Brain microvascular endothelial cell (primary cell): ENCODE results near the gene PRDM2.

Experiments used
- DNase-seq: peaks from one replicate; pipeline ENCODE4 v3.0.0-alpha.2; 2020
- H3K27ac ChIP-seq: fragments of 250-450 bp; sonication (Bioruptor Pico); 2 replicates; pipeline ENCODE4 v1.5.1; 2020; ENCODE audit warnings: mild to moderate bottlenecking, moderate library complexity
- H3K27me3 ChIP-seq: fragments of 250-450 bp; sonication (Bioruptor Pico); replicated peaks from 2 replicates; pipeline ENCODE4 v1.5.1; 2020; ENCODE audit warnings: mild to moderate bottlenecking
- H3K36me3 ChIP-seq: fragments of 250-450 bp; sonication (Bioruptor Pico); replicated peaks from 2 replicates; pipeline ENCODE4 v1.5.1; 2020; ENCODE audit warnings: mild to moderate bottlenecking
- H3K4me3 ChIP-seq: 2 replicates; pipeline ENCODE4 v1.5.1; 2011; ENCODE audit warnings: low read depth, mild to moderate bottlenecking, control low read depth, low read length, moderate library complexity
- in situ Hi-C: cut with HindIII; loops from 2 replicates; pipeline ENCODE4 v1.10.0; 2017; ENCODE audit warnings: low sequenced_read_pairs, low pct_ligation_motif_present
- TF ChIP-seq, protein P1 (sequence below): IDR thresholded peaks from 2 replicates; pipeline ENCODE4 v1.5.1; 2011; ENCODE audit warnings: low read depth, mild to moderate bottlenecking, moderate library complexity, low read length, control low read depth, inconsistent platforms; ENCODE audit errors: missing control alignments

Gene PRDM2

DNA sequence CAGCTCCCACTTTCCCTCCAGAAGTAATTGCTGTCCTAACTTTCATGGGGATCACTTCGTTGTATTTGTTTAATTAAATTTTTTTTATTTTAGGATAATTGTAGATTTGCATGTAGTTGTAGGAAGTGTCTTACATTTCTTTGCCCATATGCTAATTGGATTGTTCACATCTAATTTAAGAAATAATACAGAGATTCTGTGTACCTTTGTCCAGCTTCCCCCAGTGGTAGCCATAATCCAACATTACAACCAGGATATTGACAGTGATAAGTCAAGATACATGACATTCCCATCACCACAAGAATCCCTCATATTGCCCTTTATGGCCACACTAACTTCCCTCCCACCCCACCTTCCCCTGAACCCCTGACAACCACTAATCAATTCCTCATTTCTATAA, 136.6 kb downstream of the PRDM2 start:
- H3K27me3 ChIP-seq: no peaks in the 10 kb centered on the region
- in situ Hi-C loops: no loop called here
- no peak overlapping the region for H3K27ac ChIP-seq
- H3K36me3 ChIP-seq: no peaks in the 10 kb centered on the region
- H3K4me3 ChIP-seq: no peak overlapping the region
- DNase-seq: no peak
- TF ChIP-seq, protein P1, sequence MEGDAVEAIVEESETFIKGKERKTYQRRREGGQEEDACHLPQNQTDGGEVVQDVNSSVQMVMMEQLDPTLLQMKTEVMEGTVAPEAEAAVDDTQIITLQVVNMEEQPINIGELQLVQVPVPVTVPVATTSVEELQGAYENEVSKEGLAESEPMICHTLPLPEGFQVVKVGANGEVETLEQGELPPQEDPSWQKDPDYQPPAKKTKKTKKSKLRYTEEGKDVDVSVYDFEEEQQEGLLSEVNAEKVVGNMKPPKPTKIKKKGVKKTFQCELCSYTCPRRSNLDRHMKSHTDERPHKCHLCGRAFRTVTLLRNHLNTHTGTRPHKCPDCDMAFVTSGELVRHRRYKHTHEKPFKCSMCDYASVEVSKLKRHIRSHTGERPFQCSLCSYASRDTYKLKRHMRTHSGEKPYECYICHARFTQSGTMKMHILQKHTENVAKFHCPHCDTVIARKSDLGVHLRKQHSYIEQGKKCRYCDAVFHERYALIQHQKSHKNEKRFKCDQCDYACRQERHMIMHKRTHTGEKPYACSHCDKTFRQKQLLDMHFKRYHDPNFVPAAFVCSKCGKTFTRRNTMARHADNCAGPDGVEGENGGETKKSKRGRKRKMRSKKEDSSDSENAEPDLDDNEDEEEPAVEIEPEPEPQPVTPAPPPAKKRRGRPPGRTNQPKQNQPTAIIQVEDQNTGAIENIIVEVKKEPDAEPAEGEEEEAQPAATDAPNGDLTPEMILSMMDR: no peak

DNA sequence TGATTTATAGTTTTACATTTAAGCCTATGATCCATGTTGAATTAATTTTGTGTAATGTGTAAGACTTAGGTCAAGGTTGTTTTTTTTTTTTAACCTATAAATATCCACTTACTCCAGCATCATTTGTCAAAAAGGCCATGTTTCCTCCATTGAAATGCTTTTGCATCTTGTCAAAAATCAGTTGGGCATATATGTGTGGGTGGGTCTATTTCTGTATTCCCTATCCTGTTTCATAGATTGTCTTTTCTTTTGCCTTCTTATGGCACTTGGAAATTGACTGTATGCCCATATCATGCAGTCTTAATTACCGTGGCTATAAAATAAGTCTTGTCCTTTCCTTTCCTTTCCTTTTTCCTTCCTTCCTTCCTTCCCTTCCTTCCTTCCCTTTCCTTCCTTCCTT, 138.2 kb downstream of the PRDM2 start:
- H3K27ac ChIP-seq: no peak overlapping the region
- no peaks in the 10 kb centered on the region for H3K27me3 ChIP-seq
- H3K4me3 ChIP-seq: no peak overlapping the region
- DNase-seq: no peak
- TF ChIP-seq, protein P1: no peak
- no peaks in the 10 kb centered on the region for H3K36me3 ChIP-seq
- in situ Hi-C loops: no loop called here

DNA sequence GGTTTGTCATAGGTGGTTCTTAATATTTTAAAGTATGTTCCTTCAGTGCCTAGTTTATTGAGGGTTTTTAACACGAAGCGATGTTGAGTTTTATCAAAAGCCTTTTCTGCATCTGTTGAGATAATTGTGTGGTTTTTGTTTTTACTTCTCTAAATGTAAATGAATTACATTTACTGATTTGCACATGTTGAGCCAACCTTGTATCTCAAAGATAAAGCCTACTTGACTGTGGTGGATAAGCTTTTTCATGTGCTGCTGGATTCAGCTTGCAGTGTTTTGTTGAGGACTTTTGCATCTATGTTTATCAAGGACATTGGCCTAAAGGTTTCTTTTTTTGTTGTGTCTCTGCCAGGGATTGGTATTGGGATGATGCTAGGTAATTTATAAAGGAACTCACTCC, 142.5 kb downstream of the PRDM2 start:
- in situ Hi-C loops: no loop called here
- H3K27me3 ChIP-seq: no peaks in the 10 kb centered on the region
- H3K4me3 ChIP-seq: no peak overlapping the region
- TF ChIP-seq, protein P1: no peak
- H3K36me3 ChIP-seq: no peaks in the 10 kb centered on the region
- no peak overlapping the region for H3K27ac ChIP-seq
- DNase-seq: no peak

DNA sequence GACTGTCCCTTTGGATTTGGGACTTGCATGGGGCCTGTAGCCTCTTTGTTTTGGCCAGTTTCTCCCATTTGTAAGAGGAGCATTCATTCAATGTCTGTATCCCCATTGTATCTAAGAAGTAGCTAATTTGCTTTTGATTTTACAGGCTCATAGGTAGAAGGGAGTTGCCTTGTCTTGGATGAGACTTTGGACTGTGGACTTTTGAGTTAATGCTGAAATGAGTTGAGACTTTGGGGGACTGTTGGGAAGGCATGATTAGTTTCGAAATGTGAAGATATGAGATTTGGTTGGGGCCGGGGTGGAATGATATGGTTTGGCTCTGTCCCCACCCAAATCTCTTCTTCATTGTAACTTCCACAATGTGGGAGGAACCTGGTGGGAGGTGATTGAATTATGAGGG, 151.7 kb downstream of the PRDM2 start:
- Histone ChIP-seq H3K36me3 (no peaks in the 10 kb centered on the region), H3K27ac (no peak overlapping the region), H3K4me3 (no peak overlapping the region), H3K27me3 (no peaks in the 10 kb centered on the region)
- in situ Hi-C loops: no loop called here
- DNase-seq: no peak
- TF ChIP-seq, protein P1: no peak

DNA sequence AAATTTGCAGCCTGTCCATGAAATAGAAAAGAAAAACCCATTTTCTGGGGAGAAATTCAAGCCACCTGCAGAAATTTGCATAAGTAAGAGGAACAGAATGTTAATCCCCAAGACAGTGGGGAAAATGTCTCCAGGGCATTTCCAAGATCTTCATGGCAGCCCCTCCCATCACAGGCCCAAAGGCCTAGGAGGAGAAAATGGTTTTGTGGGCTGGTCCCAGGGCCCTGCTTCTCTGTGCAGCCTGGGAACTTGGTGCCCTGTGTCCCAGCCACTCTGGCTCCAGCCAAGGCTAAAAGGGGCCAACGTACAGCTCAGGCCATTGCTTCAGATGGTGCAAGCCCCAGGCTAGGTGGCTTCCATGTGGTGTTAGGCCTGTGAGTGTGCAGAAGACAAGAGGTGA, 155.6 kb downstream of the PRDM2 start:
- Histone ChIP-seq H3K36me3 (no peaks in the 10 kb centered on the region), H3K27me3 (no peaks in the 10 kb centered on the region), H3K27ac (no peak overlapping the region), H3K4me3 (no peak overlapping the region)
- in situ Hi-C loops: no loop called here
- TF ChIP-seq, protein P1: no peak
- DNase-seq: no peak

DNA sequence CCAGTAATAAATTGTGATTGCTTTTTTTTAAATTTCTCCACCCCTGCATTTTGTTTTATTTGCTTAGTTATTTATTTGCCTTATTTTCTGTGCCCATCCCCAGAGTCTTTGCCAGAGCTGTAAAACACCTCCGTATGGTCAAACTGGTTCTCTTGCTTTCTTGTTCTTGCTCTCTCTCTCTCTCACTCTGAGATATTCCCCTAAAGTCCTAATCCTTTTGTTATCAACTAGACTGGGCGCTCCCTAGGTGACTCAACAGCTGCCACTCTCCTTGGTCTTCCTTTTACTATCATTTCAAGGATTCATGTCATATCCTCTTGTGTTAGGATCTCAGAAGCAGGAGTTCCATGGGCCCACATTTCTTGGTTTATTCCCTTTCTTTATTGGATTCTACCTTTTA, 160.0 kb downstream of the PRDM2 start:
- Histone ChIP-seq H3K4me3 (no peak overlapping the region), H3K27ac (no peak overlapping the region)

More for the DNA sequence above, 160.0 kb downstream of the PRDM2 start:
- H3K36me3 ChIP-seq: no peaks in the 10 kb centered on the region
- TF ChIP-seq, protein P1: no peak
- H3K27me3 ChIP-seq: no peaks in the 10 kb centered on the region
- DNase-seq: no peak
- in situ Hi-C loops: no loop called here
